HG03139 (cell line): ENCODE results near the gene GLYR1.

ENCODE experiments used
- ATAC-seq: cut with Tn5 transposase; IDR thresholded peaks from one replicate; pipeline ENCODE4 v1.9.1; 2021; ENCODE audit not compliant: unreplicated experiment

GLYR1 gene

DNA sequence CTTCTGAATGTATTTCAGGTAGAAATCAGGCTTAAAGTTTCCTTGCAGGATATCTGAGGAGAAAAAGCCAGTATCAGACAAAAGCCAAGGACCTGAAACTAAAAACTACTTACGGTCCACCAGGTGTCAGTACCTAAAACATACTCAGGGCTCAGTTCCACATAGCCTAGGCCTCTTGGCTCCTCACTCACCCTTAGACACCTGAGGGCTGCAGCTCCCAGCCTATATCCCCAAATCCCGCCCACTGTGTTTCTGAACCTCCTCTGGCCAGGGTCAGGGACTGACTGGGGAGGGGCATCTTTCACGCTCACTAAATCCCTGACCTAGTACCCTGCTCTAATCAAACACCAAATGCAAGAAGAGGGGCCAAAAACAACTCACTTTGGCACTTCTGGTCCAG is 35.8 kb downstream of the GLYR1 start:
- no peak for ATAC-seq

DNA sequence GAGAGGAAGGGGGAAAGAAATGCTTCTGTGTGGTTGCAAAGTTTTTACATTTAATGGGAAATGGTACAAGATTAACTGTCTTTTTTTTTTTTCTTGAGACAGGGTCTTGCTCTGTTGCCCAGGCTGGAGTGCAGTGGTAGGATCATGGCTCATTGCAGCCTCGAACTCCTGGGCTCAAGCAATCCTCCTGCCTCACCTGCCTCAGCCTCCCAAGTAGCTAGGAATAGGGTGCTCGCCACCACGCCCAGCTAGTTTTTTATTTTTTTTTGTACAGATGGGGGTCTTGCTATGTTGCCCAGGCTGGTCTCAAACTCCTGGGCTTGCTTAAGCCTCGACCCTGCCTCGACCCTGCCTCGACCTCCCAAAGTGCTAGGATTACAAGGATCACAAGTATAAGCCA is 40.8 kb downstream of the GLYR1 start:
- no peak for ATAC-seq

DNA sequence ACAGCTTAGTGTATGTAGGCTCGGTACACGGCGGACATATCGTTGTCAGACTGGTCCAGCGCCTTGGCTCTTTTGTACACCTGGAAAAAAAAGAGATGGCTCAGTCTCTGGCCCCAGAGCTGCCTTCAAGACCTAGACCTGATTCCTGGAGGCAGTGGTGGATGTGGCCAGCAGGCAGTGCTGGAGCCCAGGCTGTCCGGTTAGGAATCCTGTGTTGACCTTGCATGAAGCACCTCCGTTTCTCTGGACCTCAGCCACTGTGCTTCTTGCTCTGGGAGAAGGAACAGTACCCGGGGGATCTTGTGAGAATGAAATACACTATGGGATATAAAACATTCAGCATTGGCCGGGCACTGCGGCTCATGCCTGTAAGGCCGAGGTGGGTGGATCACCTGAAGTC is 41.9 kb downstream of the GLYR1 start:
- no peak for ATAC-seq

DNA sequence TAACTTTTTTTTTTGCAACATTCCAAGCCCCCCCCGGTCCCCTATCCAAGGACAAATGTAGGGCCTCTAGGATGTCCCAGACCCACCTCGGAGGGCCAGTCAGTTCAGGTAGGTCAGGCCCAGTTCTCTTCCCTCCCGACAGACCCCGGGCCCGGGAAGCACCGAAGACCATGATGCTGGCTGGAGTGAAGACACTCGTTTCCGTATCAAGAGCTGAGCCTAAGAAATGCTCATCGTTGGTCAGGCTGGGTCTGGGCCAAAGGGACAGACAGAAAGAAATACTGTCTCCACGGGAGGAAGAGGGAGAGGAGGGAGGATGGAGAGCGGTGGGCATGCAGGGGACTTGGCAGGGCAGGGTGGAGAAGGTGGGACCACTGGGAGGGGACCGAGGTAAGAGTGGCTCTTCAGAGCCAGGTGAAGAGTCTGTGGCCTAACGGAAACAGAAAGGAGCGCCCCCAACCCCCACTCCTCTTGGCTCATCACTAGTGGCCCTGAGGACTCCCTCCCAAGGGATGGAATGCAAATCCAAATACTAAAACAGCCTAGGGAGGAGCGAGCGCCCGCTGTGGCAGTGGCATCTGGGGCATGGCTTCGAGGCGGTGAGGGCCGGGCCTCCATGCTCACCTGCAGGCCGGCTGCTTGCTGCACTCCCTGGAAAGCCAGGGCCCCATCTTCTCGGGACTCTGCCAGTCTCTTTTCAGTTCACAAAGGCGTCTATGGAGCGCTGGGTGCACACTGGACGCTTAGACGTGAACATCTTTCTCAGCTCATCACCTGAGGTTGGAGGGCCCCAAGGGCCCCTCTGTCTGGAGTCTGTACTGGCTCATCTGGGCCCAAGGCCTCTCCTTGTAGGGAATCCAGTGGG is 43.0 kb downstream of the GLYR1 start:
- ATAC-seq: no peak

DNA sequence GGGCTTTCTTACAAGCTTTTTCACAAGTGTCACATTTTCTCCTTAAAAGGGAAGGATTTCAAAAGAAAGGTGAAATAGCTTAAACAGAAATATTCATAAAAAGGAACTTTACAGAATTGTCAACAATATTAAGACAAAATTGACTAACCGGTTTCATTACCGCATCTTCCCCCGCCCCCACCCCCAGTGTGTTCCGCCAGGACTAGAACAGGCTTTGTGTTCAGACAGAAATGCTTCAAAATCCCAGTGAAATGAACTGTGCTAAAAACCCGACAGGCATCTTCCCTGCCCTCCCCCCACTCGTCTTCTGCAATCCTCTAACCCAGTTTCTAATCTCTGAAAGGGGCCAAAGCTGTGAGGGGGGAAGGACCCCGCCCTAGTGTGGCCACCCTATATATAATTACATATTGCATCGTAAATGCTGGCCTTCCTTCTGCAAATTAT is 43.7 kb downstream of the GLYR1 start:
- ATAC-seq: no peak

DNA sequence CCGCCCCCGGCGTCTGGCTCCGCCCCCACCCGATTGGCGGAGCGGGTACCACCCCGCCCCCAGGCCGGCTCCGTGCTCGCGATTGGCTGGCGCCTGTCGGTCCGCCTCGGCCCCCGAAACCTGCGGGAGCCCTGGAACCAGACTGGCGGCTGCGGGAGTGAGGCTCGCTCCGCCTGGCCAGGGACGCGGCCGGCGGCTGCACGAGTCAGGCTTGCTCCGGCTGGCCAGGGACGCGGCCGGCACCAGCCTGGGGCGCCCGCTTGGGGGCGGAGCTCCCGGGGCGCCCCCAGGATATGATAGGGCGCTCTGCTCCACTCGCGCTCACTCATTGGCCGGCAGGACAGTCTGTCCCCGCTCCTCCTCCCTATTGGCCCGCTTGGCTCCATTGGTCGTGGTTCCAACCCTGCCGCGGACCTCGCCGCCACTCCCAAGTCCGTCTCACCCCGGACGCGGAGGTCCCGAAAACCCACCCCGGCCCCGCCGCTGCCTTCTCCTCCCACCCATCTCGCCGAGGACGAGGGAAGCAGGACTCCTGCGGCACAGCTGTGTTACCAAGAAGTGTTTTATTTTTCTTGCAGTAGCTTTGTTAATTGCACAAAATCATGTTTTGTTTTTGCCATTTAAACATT is 44.3 kb downstream of the GLYR1 start:
- ATAC-seq: peak; percentile 85

DNA sequence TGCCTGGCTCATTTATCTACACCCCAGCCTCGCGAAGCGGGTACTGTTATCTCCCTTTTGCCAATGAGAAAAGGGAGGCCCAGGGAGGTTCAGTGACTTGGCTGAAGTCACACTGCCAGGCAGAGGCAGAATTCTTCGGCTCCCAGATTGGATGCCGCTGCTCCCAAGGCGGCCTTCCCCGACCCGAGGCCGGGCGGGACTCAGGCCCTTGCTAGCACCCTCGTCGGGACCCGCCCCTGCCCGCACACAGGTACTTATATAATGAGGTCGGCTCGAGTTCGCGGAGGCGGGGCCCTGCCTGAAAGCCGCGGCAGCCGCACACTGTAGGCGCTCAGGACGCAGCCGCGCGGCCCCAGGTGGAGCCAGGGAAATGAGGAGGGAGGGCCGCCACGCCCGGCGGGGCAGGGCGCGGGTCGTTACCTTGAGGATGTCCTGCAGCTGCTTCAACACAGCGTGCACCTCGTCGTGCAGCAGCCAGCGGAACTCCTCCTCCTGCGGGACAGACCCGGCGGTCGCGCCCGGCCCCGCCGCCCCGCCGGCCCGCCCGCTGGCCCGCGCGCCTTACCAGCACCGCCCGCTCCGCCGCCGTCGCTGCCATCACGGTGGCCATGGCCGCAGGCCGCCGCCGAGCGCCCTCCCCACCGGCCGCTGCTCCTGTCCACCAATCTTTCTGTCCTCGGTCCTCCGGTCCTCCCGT is 45.0 kb downstream of the GLYR1 start, which contains the start of gene ROGDI:
Gene ROGDI, minus strand, starts transcription at position 672 of the 697 bp plus-strand sequence. Its CDS starts 62 bp downstream, at position 610.
- peak; percentile 42 for ATAC-seq

DNA sequence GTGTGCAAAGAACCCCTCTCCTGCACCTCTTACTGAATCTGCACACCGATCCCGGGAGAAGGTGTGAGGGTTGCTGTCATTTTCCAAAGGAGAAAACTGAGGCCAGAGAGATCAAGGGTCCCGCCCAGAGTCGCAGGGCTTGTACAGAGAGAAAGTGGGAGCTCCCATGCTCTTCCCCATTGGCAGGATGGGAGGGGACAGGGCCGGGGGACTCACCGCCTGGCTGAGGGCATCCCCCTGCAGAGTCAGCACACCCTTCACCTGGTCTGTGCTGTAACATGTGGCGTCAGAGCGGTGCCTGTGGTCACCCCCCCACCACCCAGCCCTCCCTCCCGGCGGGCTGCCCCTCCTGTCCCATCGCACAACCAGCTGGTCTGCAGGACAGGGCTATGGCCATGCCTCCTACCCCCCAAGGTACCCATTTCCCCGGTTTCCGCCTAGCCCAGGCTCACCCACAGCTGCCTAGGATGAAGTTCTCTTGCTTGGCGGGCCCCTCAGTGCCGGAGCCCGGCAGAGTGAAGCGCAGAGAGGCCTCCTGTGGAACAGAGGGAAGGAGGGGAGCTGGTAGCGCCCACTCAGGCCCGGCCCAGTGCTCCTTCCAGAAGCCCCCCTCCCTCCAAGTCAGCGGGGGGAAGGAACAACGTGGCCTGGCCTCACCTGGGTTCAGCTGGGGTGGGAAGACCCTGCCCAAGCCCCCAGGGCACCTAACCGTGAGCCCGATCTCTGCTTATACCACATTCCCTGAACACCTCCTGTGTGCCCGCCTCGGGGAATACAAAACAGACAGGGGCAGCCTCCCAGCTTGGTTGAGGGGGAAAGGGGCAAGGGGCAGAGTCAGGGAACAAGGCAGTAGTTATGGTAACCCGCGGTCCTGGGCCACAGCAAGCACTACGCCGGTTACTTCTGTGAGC is 45.8 kb downstream of the GLYR1 start:
- no peak for ATAC-seq

DNA sequence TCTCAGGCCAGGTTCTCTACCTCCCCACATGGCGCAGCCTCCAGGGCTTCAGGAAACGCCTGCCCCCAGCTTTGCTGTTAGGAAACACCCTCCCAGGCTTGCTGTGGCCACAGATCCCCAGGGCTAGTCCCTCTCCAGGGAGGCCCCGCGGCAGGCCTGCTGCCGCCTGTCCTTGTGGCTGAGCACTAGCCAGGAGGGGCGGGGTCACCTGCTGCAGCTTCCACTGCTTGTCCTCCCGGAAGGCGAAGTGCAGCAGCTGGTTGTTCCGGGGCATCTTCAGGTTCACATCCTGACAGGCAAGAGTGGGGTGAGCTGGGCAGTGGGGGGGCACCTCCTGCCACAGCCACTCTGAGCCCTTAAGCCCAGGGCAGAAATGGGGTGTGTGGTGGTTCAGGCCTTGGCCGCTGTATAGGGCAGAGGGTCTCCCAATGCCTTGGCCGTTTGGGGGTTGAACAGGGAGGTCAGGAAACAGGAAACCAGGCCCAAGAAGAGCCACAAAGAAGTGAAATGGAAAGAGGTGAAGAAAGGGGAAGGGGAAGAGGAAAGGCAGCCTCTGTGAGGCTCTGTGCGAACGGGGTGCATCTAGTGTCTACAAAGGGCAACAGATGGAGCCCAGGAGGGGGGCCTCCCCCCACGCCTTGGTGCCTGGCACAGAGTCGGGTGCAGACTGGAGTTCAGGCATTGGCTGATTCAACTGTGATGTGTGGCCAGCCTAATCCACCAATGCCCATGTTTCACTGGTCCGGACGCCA is 46.6 kb downstream of the GLYR1 start:
- ATAC-seq: no peak

DNA sequence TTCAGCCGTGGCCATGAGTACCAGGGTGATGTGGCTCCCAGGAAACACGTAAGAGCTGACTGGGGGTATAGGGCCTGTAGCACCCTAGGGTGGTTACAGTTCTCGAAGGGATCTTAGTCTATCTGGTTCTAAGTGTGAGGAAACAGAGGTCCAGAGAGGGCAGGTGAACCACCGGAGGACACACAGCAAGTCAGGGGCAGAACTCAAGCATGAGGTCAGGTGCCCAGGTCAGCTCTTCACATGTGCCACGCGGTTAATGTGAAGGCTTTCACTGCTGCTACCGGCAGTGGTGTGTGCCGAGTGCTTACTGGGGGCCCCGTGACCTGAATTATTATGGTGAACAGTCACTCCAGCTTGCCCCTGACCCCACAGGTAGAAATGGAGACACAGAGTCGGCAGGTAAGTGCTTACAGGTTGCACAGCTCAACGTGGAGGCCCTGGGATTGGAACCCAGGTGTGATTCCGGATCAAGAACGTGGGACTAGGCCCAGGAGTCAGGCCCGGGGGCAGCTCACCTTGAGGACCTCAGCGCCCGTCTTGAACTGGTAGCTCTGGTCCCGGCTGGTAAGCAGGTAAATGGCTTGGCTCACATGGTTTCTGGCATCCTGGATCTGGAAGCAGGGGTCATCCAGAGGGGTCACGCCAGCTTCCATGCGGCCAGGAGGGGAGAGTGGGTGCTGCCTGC is 47.8 kb downstream of the GLYR1 start:
- ATAC-seq: no peak

DNA sequence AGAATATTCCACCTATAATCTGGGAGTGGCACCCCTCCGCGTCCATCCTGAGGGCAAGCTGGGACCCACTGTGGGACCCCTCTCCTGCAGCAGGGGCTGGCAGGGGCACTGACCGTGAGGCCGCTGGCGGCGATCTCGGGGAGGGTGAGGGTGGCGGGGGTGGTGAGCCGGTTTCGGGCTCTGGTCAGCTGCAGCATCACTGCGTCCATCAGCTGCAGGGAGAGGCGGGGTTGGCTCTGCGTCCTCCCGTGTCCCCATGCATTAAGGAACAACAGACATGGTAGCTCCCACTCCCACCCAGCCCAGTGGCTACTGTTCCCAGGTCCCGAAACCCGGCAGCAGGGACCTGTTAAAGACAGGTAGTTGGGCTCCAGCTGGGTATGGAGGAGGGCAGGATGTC is 48.6 kb downstream of the GLYR1 start:
- no peak for ATAC-seq

DNA sequence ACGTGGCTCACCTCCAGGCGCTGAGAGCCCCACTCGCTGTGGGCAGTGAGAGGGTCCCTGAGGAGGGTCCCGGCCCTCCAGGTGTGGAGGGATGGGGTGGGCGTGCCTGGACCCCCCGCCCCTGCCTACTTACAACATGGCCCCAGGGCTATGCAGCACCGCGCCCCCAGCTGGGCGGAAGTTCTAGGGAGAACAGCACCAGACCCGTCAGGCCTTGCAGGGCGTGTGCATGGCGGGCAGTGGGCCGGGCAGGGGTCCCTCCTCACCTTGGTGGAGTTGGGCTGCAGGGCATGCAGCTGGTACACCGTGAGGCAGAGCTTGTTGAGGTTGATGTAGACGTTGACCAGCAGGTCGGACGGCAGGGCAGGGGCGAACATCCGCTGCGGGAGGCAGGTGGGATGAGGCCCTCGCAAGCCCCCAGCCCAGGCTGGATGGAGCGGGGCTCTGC is 49.3 kb downstream of the GLYR1 start:
- ATAC-seq: no peak

DNA sequence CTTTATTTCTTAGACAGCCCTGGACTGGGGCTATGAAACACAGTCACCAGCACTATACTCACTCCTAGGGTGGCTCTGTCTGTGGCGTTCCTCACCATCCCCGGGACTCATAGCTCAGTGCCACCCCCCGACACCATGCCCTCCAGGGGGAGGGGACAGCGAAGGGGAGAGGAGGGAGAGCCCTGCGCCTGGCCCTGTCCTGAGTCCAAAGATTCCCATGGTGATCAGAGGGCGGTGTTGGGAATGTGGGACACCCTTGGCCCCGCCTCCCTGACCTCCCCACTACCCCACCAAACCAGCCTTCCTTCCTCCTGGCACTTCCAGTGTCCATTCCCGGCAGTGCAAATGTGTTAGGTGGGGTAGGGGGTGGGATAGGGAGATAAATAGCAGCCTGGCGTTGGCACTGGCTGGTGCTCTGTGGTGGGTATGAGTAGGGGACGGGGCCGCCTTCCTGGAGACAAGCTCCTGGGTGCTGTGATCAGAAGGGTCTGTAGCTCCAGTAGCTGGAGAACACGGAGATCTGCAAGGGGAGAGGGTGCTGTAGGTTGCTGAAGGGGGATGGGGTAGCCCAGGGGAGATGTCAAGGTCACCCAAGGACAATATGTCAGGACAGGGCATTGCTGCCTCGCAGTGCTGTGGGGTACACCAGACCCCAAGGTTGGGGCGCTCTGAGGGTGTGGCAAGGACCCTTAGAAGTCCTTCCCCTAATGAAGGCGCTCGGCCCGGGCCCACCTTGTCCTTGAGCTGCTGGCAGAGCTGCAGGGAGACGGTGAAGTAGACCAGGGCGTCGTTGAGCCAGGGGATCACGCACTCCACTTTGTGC is 49.9 kb downstream of the GLYR1 start:
- no peak for ATAC-seq

DNA sequence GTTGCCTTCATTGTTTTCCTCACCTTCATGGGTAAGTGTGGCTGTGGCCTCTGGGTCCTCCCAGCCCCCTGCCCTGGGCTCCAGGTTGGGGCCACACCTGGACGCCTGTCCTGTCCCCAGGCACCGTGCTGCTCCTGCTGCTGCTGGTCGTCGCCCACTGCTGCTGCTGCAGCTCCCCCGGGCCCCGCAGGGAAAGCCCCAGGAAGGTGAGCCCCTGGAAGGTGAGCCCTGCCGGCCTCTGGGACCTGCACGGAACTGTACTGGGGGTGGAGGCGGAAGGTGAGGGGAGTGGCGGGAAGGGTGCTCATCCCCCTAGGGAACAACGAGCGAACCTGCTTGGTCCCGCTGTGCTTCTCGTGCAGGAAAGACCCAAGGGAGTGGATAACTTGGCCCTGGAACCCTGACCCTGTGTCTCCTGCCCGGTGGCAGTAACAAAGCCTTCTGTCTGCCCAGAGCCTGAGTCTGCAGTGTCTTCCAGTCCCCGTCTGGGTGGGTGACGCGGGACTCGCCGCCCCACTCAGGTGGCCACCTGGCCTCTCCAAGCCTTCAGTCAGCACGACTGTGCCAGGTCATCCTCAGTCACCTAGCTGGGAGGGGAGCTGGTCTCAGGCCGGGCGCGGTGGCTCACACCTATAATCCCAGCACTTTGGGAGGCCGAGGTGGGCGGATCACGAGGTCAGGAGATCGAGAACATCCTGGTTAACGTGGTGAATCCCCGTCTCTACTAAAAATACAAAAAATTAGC is 51.1 kb downstream of the GLYR1 start:
- ATAC-seq: no peak

DNA sequence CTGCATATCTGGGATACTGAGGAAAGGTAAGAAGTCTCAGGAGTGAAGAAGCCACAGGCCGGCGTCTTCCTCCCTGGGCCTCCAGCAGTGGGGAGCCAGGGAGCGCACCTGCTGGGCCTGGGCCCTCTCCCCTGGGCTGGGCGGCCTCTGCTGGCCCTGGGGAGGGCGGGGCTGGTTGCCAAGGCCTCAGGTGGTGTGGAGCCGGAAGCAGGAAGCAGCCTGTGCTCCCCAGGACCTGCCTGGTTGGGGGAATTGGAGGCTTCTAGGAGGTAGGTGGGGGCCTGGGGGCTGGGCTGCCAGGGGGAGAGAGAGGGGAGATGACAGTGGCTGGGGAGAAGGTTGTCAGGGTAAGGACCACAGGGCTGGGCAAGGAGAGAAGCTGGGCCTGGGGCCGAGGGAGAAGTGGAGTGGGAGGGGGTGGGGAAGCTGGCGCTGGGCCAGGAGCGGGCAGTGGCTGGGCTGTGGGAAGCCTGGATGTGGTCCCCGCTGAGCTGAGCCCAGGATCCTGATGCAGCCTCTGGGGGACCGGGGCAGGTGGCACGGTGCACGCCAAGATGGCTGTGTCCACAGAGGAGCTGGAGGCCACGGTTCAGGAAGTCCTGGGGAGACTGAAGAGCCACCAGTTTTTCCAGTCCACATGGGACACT is 51.8 kb downstream of the GLYR1 start, which contains the start of gene SMIM22:
Gene SMIM22, plus strand, starts transcription at position 189 of the 647 bp plus-strand sequence. Its CDS starts 366 bp downstream, at position 555.
- ATAC-seq: no peak

DNA sequence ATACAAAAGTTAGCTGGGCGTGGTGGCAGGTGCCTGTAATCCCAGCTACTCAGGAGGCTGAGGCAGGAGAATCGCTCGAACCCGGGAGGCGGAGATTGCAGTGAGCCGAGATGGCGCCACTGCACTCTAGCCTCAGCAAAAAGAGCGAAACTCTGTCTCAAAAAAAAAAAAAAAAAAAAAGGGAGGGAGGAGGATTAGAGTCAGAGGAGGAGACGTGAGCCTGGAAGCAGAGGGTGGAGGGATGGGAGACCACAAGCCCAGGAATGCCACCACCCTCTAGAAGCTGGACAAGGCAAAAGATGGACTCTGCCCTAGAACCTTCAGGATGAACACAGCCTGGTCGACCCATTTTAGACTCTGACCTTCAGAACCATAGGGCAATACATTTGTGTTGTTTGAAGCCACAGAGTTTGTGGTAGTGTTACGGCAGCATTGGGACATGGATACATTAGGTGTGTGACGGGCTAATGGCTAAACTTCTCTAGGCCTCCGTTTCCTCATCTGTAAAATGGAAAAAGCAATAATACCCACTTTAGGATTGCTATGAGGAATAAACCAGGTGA is 54.1 kb downstream of the GLYR1 start:
- no peak for ATAC-seq

DNA sequence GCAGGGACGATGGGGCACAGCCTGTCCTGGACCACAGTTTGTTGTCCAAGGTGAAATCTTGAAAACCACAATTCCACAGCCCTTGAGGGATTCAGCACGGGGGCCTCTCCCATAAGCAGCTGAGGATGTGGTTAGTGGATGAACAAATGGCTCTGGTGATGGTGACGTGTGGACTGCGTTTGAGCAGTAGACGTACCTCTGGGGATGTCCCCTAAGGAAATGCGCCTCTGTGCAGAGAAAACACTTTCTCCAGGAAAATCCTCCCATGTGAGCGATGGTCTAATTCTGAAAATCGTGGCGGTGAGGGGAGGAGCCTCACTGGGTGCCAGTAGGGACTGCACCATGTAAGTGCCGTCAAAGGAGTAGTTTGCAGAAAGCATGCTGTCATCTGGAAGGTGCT is 56.2 kb downstream of the GLYR1 start:
- no peak for ATAC-seq
